ENCODE results near the gene BAZ2A. TPM values are rescaled to one million over a fixed set of nuclear protein-coding genes. Genes with fewer than 3 reads are reported as not detected.

Gene BAZ2A
- 31.6 to 45.1 TPM (median 42.4 TPM) in 5 replicates for total RNA-seq (2022; extraction: Qiagen RNA extraction; ENCODE audit: low read depth)

GRCh38 chr12:56630180-56630632 is at the start of gene BAZ2A:
Gene BAZ2A (minus strand): TSS chr12:56630326. CDS start chr12:56617530, 12,796 bp downstream.

GRCh38 chr12:56645717-56646446 is 15.8 kb upstream of the BAZ2A start, which contains the start of gene ATP5F1B:
Gene ATP5F1B (minus strand): TSS chr12:56645984. CDS start chr12:56645963, 21 bp downstream.

Other genes with a start within 250 kb of the BAZ2A start
- gene TIMELESS, start 180.9 kb downstream of the BAZ2A start, total RNA-seq (2022; extraction: Qiagen RNA extraction; ENCODE audit: low read depth), result 37.7 to 39.6 TPM (median 38.6 TPM) in 5 replicates
- gene MIP, start 175.7 kb downstream of the BAZ2A start, total RNA-seq (2022; extraction: Qiagen RNA extraction; ENCODE audit: low read depth), result 0.14 to 0.26 TPM (median 0.20 TPM) in 3 of 5 replicates, not detected in the others
- 1.7 to 2.0 TPM (median 1.8 TPM) in 5 replicates for gene SPRYD4, start 161.7 kb downstream of the BAZ2A start, total RNA-seq (2022; extraction: Qiagen RNA extraction; ENCODE audit: low read depth)
- 0.12 to 0.25 TPM (median 0.17 TPM) in 5 replicates for gene GLS2, start 142.2 kb downstream of the BAZ2A start, total RNA-seq (2022; extraction: Qiagen RNA extraction; ENCODE audit: low read depth)
- gene RBMS2, start 108.5 kb downstream of the BAZ2A start, total RNA-seq (2022; extraction: Qiagen RNA extraction; ENCODE audit: low read depth), result 10.4 to 16.3 TPM (median 14.0 TPM) in 5 replicates
- gene ATP5F1B, start 15.7 kb upstream of the BAZ2A start, total RNA-seq (2022; extraction: Qiagen RNA extraction; ENCODE audit: low read depth), result 791 to 925 TPM (median 908 TPM) in 5 replicates
- gene PTGES3, start 58.0 kb upstream of the BAZ2A start, total RNA-seq (2022; extraction: Qiagen RNA extraction; ENCODE audit: low read depth), result 369 to 448 TPM (median 418 TPM) in 5 replicates
- 1,483 to 1,932 TPM (median 1,546 TPM) in 5 replicates for gene NACA, start 95.0 kb upstream of the BAZ2A start, total RNA-seq (2022; extraction: Qiagen RNA extraction; ENCODE audit: low read depth)
- 26.1 to 30.4 TPM (median 26.6 TPM) in 5 replicates for gene PRIM1, start 122.0 kb upstream of the BAZ2A start, total RNA-seq (2022; extraction: Qiagen RNA extraction; ENCODE audit: low read depth)
- gene HSD17B6, start 133.0 kb upstream of the BAZ2A start, total RNA-seq (2022; extraction: Qiagen RNA extraction; ENCODE audit: low read depth), result 1.1 to 1.7 TPM (median 1.3 TPM) in 5 replicates

Measured in A549 treated with CpdA at 1 μM for 4 hours (cell line).